Activated CD8-positive, alpha-beta memory T cell treated with anti-CD3 and anti-CD28 coated beads, Interleukin-2, amount 50 U/mL, for 24 hours (primary cell): ENCODE measurements around the gene TRIM45.

Experiments
- DNase-seq: peaks from one replicate; pipeline ENCODE4 v3.0.0-alpha.2; 2020; ENCODE audit errors: extremely low read depth

The TRIM45 gene

DNA sequence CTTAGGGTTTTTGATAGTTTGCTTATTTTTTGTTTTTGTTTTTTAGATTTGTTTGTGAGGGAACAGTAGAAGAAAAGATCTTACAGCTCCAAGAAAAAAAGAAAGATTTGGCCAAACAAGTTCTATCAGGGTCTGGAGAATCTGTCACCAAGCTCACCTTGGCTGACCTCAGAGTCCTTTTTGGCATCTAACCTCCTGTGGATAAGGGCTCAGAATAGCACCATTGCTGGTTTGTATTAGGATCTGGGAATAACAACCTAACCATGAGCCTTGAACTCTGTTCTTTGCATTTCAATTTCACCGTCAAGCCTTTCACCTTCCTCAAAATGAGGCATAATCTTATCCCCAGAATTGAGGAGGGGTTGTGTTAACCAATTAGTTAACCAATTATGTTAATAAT, 20.2 kb downstream of the TRIM45 start:
- DNase-seq = no peak

DNA sequence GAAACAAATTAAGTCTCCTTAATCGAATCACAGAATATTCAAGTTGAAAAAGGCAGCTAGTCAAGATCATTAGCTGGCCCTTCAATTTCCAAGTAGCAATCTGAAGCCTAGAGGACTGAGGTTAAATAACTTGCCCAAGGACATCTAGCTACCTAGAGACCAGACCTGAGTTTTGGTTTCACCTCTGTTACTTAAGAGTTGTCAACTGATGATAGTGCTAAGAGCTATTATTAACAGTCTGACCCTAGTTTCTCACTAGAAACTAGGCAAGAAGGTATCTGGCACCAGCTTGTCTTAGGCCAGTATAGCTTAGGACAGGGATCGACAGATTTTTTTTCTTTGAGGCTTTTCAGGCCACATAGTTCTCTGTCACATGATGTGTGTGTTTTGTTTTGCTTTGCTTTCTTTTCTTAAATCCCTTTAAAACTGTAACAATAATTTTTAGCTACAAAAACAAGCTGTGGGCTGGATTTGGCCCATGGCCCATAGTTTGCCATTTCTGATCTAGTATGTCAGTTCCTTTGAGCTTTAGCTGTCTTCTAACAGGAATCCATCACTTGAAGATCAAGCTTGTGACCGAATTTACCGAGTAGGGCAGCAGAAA, 23.2 kb downstream of the TRIM45 start:
- DNase-seq = no peak

DNA sequence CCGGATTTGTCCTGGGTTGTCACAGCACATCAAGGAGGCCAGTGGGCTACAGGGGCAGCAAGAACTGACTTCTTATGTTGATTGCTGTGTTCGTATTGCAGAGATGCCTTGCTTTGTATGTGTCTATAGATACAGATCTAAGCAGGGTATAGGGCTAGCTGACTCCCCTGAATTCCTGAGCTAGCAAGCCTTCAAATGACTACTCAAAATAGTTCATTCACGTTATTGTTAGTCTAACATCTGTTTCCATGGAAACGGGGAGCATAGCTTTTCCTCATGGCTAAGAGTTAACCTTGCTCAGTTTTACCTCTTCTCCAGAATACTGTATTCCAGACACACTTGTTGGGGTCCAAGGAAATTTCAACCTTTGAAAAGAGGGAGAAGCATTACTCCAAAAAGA, 24.1 kb downstream of the TRIM45 start:
- no peak for DNase-seq

DNA sequence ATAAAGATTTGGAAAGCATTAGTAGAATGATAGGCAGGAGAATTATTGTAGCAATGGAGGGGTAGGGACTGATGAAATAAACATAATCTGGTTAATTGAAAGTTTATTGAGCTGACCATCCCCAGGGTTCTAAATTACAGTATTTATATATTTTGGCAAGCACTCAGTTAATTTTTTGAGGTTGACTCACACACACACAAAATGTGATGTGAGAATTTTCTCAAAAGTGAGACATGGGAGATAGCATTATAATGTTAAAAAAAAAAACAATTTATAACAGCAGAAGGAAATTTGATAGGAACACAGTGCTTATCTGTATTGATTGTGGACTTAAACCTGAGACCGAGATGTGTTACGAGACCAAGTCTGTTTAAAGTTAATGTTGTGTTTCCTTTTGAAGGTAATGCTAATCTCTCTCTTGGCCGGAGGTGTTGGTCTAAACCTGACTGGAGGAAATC, 24.6 kb downstream of the TRIM45 start:
- no peak for DNase-seq

DNA sequence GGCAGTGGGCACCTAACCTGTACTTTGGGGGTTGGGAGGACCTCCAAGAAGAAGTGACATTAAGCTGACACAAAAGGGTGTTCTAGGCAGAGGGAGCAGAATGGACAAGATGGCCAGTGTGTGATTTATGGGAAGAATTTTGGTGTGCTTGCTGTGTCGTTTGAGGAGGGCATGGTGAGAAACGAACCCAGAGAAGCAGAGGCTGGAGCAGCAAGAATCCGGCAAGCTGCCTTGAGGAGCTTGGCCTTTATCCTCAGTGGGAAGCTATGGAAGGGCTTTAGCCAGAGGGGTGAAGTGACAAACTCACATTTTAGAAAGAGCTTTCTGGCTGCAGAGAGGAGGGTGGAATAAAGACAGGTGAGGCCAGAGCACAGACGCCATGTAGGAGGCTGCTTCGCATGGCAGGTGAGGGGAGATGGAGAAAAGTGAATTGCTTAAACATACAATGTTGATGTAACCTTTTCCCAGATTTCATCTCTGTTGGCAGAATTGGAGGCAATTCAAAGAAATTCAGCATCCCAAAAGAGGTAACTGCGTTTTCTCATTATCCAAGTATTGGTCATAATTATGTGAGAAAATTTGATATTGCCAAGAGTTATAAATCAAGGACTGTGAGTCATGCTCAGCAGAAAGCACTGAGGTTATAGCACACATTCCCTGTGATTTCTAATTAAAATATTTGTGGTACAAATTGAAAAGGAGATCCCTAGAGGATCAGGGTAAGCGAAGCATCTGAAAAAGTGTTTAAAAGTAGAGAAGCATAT, 26.5 kb downstream of the TRIM45 start:
- DNase-seq = no peak

DNA sequence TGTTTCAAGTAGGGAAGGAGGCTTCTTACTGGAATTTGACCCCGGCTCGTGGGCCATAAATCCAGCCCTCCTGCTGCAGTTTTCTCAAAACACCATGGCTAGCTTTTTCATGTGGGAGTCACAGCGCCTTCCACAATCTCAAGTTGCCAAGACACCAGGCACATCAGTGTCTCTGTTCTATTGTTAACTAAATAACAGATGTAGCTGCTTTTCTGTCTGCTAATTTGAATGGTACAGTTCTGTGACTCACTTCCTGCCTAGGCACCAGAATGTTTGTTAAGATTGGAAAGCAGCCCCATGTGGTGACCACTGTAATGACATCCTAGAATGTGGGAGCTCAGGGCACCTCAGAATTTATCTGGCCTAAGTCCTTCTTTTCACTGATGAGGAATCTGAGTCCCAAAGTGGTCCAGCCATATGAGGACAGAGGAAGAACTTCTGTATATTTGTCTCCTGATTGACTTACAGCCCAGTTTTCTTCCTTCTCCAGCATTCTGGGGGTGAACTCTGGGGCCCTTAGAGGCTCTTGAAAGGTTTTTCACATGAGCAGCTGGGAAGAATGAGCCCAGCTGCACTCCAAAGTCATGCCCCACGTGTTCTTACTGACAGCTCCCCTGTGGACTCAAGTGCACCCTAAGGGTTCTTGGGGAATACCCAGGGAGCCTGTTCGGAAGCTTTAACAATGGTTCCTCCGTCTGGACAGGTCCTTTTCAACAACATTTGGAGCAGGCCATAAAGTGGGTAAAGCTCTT, 27.5 kb downstream of the TRIM45 start:
- DNase-seq = no peak

DNA sequence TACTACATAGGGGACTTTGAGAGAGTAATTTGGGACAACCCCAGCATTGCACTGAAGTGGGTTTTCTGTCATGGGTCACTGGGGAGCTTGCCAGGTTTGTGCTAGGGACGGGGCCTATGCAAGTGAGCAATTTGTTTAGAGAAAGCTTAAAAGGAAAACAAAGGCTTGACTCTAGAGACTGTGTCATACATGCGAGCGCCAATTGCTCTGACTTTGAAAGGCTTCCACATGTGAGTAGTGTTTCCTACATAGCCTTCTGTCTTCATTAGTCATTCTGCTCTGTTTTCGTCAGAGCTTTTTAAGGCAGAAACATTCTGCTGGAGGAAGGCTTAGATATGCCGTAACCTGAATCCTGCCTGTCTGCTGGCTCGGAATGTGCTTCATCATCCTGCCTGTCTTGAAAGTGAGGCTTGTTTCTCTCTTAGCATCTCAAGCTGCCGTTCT, 28.4 kb downstream of the TRIM45 start:
- DNase-seq = no peak

DNA sequence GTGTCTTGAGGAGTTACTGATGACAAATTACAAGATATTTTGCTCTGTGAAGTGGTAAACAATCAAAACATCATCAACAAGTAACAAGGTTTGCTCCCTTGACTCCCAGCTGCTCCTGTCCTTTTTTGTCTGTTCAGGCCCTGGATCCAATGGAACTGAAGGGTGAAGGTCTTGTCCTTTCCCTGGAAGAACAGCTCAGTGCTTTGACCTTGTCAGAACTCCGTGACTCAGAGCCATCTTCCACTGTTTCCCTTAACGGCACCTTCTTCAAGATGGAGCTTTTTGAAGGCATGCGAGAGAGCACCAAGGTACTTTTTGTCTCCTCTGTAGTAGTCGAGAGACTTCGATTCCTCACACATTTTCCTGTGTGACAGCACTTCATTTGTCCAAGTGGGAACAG, 29.0 kb downstream of the TRIM45 start:
- DNase-seq = no peak

DNA sequence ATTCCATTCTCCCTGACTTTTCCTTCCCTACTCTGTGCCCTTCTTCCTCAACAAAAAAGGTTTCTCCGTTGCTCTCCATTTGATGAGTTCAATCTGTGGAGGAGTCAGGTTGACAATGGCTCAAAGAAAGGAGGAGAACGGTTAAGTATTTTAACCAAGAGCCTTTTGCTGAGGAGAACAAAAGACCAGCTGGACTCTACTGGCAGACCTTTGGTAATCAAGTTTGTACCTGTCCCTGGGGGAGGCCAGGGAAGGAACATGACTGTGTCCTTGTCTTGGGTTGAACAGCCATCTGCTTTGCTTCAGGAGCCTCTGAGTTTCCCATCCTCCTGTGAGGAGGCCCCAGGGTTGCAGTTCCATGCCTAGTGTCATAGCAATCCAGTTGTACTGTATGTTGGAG, 31.6 kb downstream of the TRIM45 start:
- no peak for DNase-seq

DNA sequence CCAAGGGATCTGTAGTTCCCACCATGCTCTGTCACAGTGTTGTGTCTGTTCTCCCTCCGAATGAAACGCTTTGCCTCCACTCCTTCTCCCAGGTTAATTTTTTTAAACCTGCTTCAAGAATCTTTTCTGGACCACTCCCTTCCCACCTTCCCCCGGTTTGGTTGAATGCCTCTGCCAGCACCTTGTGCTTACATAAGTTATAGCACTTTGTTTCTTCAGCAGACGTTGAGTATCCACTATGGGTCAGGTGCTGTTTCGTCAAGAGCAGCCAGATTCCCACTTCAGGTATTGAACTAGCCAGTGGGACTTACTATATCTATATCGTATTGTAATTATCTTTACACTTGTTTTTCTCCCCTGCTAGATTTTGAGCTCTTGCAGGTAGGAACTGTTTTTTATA, 33.9 kb downstream of the TRIM45 start:
- no peak for DNase-seq

DNA sequence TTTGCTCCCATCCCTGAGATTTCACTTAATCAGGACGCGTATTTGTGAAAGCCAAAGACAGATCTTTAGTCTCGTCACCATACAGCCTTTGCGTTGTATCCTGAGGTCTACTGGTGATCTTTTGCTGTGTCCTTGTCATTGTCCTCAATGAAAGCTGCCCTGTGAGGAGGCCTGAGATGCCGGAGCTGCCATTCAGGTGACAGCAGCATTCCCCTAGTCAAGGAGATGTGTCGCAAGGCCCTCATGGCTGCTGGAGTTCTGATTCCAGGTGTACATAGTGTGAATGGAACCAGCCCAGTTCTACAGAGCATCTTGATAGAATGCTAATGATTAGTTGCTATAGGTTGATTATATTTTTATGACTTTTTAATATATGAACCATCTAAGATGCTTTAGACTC, 37.3 kb downstream of the TRIM45 start:
- no peak for DNase-seq

DNA sequence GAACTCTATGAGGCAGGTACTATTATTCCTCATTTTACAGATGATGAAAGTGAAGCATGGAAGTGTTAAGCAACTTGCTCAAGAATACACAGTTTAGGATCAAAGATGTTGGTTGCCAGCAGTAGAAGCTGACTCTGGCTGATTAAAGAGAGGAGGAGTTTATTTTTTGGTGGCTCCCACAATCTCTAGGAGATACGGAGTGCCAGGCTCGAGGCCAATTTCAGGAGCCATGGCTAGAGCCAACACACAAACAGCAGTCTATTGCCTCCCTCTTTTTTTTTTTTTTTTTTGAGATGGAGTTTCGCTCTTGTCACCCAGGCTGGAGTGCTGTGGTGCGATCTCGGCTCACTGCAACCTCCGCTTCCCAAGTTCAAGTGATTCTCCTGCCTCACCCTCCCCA, 41.8 kb downstream of the TRIM45 start:
- no peak for DNase-seq

DNA sequence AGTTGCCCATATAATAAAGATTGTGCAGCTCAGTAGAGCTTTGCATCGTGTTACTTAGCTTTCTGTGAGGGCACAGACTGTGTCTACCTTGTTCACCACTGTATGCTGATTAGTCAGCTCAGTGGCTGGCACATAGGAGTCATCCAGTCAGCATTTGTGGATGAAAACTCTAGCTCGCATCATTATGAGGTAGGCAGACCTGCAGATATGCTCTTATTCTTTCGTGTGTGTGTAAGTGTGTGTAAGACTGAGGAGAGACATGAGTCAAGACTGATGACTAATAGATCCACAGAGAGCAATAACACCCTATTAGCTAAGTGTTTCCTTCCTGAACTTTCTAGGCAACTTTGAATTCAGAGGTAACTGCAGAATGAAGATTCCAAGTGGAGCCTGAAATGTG, 44.3 kb downstream of the TRIM45 start:
- peak; percentile 19 for DNase-seq

DNA sequence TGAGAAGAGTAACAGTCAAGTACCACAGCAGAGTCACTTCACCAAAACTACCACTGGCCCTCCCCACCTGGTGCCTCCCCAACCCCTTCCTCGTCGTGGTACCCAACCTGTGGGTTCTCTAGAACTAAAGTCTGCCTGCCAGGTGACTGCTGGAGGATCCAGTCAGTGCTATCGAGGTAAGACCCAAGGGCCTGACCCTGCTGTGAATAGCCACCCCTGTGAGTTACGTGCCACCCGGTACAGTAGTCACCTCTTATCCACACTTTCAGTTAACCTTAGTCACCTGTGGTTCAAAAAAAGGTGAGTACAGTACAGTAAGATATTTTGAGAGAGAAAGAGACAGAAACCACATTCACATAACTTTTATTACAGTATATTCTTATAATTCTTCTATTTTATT, 44.9 kb downstream of the TRIM45 start:
- no peak for DNase-seq

DNA sequence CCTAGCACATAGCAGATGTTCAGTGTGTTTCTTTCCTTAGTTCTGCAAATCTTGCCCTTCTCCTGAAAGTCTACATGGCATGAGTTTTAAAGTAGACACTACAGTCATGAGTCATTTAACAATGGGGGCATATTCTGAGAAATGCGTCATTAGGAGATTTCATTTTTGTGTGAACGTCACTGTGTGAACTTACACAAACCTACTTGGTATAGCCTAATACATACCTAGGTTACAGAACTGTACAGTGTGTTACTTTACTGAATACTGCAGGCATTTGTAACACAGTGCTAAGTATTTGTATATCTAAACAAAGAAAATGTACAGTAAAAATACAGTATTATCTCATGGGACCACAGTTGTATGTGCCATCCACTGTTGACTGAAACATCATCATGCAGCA, 51.4 kb downstream of the TRIM45 start:
- no peak for DNase-seq

DNA sequence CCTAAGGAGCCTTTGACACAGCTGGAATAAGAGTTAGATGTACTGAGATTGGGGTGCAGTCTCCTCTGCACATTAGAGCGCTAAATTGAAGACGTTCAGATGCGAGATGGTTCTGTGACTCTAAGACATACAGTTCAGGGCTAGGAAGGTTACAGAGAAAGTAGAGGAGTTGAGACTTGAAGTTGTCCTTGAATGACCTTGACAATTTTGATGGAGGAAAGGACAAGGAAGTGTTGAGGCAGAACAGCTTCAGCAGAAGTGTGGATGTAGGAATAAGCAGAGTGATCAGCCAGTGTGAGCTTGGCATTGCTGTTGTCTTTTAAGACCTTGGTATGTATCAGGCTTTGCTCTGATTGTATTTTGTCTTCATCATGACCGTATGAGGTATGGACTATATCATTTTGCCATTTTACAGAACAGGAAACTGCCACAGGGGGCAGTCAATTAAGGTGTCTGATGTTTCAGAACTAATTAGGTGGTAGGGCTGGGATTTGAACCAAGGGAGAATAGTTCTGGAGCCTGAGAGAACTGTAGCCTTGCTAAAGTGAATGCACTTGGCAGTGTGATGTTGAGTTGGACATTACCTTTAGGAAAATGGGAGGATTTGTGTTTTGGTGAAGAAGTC, 52.2 kb downstream of the TRIM45 start:
- DNase-seq = no peak

DNA sequence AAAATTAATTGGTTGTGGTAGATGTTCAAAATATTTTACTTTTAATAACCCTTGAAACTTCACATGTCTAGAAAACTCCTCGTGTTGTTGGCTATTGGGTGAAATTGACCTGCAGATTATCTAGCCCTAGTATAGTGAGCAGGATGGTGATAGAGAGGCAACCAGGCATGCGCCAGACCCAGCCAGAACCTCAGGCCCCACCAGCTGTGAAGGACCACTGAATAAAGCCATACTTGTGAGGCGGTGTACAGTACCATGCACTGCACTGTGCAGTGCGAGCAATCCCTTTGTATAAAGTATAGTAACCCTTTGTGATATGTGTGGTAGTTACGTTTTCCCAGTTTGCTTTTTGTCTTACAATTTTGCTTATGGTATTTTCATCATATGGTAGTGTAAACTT, 53.0 kb downstream of the TRIM45 start:
- DNase-seq = no peak

DNA sequence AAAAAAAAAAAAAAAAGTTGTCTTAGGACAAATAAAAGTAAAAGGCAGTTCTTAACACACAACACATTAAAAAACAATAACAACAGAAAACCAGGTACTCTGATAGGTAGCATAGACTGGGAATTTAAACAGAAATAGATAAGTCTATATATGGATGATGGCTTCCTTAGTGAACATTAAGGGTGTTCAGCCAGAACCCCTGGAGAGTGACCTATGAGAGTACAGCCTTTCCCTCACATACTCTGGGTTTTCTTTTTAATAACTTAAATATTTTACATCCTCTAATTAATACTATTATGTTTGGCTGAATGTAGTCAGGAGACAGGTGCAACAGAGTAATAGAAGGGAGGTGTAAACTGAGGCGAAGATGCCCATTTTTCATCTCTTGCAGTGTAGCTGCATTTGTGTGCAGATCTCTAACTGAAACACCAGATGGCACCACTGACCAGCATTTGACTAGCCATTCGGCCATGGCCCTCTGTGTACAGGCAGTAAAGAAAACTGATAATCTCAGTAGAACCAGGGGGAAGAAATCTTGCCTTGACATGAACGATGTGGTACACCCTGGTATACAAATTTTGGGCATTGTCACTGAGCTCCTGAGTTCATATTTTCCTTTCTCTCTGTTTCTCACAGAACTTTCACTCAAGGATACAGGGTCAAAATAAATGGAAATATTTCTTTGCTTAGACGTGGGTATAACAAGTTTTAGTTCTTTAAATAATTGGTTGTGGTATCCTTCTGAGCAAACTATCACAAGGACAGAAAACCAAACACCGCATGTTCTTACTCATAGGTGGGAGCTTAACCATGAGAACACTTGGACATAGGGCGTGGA, 53.8 kb downstream of the TRIM45 start:
- DNase-seq = no peak

DNA sequence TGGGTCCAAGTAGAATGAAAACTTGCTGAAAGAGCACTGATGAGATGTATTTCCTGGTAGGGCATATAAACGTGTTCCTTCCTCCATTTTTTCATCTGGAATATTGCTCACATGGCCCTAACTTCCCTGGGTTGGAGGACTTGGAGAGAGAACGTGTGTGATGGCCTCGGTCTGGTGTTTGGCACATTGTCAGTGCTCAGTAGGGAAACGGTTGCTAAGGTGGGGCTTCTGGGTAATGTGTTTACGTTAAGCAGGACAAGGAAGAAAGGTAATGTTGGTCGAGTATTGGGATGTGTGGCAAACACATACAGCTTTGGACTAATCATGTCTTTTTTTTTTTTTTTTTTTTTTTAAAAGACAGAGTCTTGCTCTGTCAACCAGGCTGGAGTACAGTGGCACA, 55.2 kb downstream of the TRIM45 start:
- no peak for DNase-seq

DNA sequence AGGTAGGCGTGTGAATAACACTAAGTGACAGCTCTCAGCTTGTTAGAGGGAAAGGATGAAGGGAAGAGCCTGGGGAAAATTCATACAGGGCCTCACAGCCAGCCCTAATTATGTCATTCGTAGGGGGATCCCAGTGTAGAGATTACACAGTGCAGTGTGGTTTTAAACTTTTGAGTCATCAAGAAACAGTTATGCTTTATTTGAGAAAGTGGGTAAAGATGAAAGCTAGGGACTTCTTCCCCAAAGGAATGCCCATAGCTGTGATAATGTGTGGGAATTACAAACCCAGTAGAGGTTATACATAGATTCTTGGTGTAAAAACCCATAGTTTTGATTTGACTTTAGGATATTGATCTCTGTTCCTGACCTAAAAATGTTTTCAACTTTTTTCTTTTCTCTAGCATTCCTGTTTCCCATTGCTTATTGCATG, 59.5 kb downstream of the TRIM45 start:
- no peak for DNase-seq
